Activated T-helper 1 cell treated with anti-CD3 and anti-CD28 coated beads, Interleukin-12 subunit alpha, Interleukin-12 subunit beta, Interleukin-2, Interleukin-4 antibody, amounts not matched to agents 30 ng/mL and 10 ng/mL and 1 ng/mL, durations not matched to agents 14 hours and 24 hours and 36 hours (primary cell): ENCODE data around the gene HOXA7. TPM values are rescaled to one million over a fixed set of nuclear protein-coding genes. Genes with fewer than 3 reads are reported as not detected.

Experiments used
- DNase-seq: peaks from one replicate; pipeline ENCODE4 v3.0.0; 2021; ENCODE audit warnings: low spot score
- H3K27ac Mint-ChIP-seq: one replicate; pipeline ENCODE4 v1.8.0; 2021; ENCODE audit warnings: mild to moderate bottlenecking, mixed read lengths
- H3K27me3 Mint-ChIP-seq: one replicate; pipeline ENCODE4 v1.8.0; 2022; ENCODE audit warnings: mild to moderate bottlenecking, moderate library complexity, mixed read lengths; ENCODE audit not compliant: insufficient read depth
- H3K36me3 Mint-ChIP-seq: one replicate; pipeline ENCODE4 v1.8.0; 2021; ENCODE audit warnings: low read depth, mixed read lengths
- H3K4me1 Mint-ChIP-seq: one replicate; pipeline ENCODE4 v1.8.0; 2021; ENCODE audit warnings: low read depth, mixed read lengths
- H3K4me3 Mint-ChIP-seq: one replicate; pipeline ENCODE4 v1.8.0; 2021; ENCODE audit warnings: mild to moderate bottlenecking, moderate library complexity, mixed read lengths
- H3K9me3 Mint-ChIP-seq: one replicate; pipeline ENCODE4 v1.8.0; 2021; ENCODE audit warnings: mixed read lengths
- intact Hi-C: fragments of 100-400 bp; cut with micrococcal nuclease; formaldehyde crosslinking; loops from one replicate; pipeline ENCODE4 v1.15.1; 2024
- total RNA-seq: library from RNA; stranded (reverse); gene quantifications from 2 replicates; pipeline ENCODE4 v1.2.3, GENCODE V29; 2022

HOXA7 gene
- total RNA-seq, 1 donor from 2014 or later = not detected

GRCh38 chr7:27161214-27161720 is 4.8 kb upstream of the HOXA7 start:
- DNase-seq = no peak
- no peaks in the 10 kb centered on the region for H3K9me3 Mint-ChIP-seq
- H3K27ac Mint-ChIP-seq = no peak overlapping the region
- peaks cover 13% of the 10 kb centered on the region for H3K4me1 Mint-ChIP-seq
- H3K27me3 Mint-ChIP-seq = peaks cover 79% of the 10 kb centered on the region
- no peaks in the 10 kb centered on the region for H3K36me3 Mint-ChIP-seq
- peak overlapping the region; percentile 31 for H3K4me3 Mint-ChIP-seq
- intact Hi-C loops = loop anchor here (1.0 to 2.0 kb wide), 10 partner anchors 8 to 1300 kb away; no protein-coding TSS in a partner anchor

DNA sequence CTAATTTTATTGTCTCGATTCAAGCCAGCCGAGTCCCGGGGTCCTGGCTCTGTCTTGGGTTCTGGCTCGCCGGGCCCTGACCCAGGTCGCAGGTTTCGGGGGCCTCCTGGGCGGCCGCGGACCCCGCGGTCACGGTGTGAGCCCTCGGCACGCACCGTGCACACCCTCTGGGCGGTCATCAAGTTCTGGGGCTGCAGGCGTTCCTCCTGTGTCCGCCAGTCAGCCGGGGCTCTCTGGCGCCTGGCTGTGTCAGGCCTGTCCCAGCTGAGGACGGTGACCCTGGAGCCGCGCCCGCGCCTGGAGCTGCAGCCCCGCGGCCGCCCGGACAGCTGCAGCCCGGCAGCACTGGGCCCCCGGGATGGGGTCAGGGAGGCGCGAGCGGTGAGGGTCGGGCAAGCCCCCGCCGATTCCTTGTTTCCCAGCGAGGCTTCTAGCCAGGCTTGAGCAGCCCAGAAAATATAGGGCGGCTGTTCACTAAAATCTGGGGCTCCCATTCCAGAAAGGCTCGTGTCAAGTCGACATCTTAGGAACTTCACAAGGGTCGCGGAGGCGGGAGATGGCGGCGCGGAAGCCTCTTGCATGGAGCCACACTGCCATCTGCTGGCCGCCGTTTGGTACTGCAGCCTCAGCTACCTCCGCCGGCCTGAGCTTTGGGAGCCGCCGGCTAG is 4.2 kb upstream of the HOXA7 start:
- Mint-ChIP-seq H3K9me3 (no peaks in the 10 kb centered on the region), H3K4me3 (peak overlapping the region; percentile 37), H3K36me3 (no peaks in the 10 kb centered on the region), H3K27me3 (peaks cover 77% of the 10 kb centered on the region), H3K4me1 (peaks cover 11% of the 10 kb centered on the region), H3K27ac (no peak overlapping the region)
- intact Hi-C loops = loop anchor here (1.0 to 2.0 kb wide), 10 partner anchors 7 to 1300 kb away; no protein-coding TSS in a partner anchor
- peak; percentile 63 for DNase-seq

- Mint-ChIP-seq H3K4me3 (peak overlapping the region; percentile 37), H3K27me3 (peaks cover 78% of the 10 kb centered on the region), H3K27ac (no peak overlapping the region), H3K9me3 (no peaks in the 10 kb centered on the region), H3K36me3 (no peaks in the 10 kb centered on the region), H3K4me1 (peaks cover 9% of the 10 kb centered on the region)
- intact Hi-C loops = loop anchor here (2.0 kb wide), 3 partner anchors 39 to 1299 kb away; no protein-coding TSS in a partner anchor
- DNase-seq = no peak
These were observed 3.7 kb upstream of the HOXA7 start for GRCh38 chr7:27160145-27160545.

DNA sequence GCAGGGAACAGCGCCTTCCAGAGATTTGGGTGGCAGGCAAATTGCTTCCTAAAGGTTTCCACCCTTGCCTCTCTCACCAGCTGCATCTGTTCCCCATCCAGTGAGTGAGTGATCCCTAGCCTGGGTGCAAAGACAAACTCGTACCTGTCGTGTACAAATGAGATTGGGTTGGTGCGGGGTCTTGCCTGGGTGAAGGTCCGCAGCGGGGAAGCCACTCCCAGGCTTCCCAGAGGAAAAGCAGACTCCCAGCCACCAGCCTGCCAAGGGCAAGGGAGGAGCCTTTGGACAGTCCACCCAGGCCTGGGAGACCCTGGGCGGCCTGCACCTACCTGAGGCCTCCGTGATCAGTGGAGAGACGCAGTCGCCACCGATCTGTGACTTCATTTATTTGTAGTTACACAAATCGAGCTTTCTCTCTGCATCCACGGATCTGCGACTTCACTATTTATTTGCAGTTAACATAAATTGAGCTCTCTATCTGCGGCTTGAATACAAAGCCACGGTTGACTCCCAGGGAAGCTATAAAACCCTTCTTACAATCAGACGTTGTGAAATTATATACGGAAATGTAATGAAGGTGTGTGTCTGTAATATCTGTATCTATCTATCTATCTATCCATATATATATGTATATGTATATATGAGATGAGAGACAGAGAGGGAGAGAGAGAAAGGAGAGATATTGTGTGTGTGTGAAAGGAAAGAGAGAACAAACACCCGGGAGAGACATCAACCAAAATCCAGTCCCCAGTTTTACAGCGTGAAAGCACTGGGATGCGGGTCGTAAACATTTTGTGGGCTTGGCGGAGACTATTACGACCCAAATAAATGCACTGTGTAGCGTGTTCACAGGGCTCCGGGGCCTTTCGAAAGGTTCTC is 3.0 kb upstream of the HOXA7 start:
- Mint-ChIP-seq H3K27ac (no peak overlapping the region), H3K4me1 (peaks cover 15% of the 10 kb centered on the region), H3K36me3 (no peaks in the 10 kb centered on the region), H3K9me3 (no peaks in the 10 kb centered on the region), H3K4me3 (peak overlapping the region; percentile 63), H3K27me3 (peaks cover 82% of the 10 kb centered on the region)
- DNase-seq = no peak
- intact Hi-C loops = loop anchor here (2.0 kb wide), 4 partner anchors 25 to 1299 kb away; partner anchors contain the start of gene HOXA11

DNA sequence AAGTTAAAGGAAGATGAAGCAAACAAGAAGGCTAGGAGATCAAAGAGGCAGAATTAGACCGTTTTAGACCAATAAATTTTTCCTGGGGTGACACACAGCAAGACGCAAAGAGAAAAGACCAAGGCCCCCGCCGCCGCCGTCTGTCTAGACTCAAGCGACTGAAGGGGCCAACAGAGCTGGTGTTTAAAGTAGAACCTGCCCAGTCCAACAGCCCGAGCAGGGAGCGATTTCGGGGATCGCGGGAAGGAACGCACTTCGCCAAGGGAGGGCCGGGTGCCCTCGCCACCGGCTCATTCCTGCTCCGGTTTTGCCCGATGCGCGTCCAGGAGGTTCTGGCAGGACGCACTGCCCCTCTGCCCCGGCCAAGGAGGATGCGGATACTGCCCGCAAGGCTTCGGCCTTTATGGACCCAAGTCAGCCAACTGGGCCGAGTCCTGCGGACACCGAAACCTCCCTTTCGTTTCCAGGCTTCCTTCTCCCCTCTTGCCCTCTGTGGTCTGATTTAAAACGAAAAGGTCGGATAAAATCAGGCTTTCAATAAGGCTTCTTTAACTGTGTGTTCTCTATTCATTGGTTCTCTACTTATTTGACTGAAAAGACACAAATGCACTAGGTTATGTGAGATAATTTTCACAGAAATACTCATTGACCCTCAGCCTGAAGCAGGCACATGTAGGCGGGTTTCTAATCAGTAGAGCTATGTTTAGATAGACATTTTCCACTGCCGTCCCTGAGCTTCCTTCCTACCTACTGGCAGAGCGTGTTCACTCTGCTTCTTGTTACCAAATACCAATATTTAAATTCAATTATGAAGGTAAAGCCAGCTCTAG is 2.2 kb upstream of the HOXA7 start:
- H3K27ac Mint-ChIP-seq = peak overlapping the region; percentile 61
- no peak overlapping the region for H3K4me3 Mint-ChIP-seq
- H3K9me3 Mint-ChIP-seq = no peaks in the 10 kb centered on the region
- DNase-seq = no peak
- H3K27me3 Mint-ChIP-seq = peaks cover 83% of the 10 kb centered on the region
- intact Hi-C loops = loop anchor here (2.0 kb wide), 1 partner anchor 26 kb away; the partner anchor contains the start of gene HOXA11
- peaks cover 17% of the 10 kb centered on the region for H3K4me1 Mint-ChIP-seq
- H3K36me3 Mint-ChIP-seq = no peaks in the 10 kb centered on the region

DNA sequence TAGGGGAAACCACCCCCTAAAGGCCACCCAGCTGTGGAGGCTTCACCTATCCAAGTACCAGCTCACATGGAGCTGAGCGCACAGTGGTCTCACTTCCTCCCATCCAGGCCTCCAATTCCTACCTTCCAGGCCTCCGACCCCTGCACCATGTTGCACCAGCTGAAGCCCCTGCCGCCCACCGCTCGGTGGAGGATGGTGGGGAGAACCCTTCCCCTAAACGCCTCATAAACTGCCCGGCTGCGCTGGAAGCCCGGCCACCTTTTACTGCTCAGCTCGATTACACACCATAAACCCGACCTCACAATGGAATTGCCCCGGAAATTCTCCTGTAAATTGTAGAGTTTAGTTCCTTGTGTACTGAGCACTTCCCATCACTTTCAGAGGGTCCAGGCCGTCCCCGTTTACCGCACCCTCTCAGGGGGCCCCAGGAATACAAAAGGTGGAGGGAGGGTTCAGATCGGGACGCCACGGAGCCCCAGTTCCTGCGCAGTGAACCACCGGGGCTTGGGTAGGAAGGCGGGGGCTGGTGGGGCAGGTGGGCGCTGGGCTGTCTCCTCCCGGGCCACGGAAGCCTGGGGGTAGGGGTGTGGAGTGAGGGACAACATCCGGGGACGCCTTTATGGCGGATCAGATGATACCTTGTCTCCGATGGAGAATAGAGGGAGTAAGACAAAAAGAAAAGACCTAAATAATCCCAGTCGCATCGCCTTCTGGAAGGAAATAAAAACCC is 1.4 kb upstream of the HOXA7 start:
- no peak for DNase-seq
- Mint-ChIP-seq H3K27ac (peak overlapping the region; percentile 73), H3K4me3 (no peak overlapping the region), H3K4me1 (peaks cover 17% of the 10 kb centered on the region), H3K9me3 (no peaks in the 10 kb centered on the region), H3K36me3 (no peaks in the 10 kb centered on the region), H3K27me3 (peaks cover 82% of the 10 kb centered on the region)
- intact Hi-C loops = loop anchor here (2.0 kb wide), 2 partner anchors 15 to 27 kb away; partner anchors contain the start of gene HOXA11

DNA sequence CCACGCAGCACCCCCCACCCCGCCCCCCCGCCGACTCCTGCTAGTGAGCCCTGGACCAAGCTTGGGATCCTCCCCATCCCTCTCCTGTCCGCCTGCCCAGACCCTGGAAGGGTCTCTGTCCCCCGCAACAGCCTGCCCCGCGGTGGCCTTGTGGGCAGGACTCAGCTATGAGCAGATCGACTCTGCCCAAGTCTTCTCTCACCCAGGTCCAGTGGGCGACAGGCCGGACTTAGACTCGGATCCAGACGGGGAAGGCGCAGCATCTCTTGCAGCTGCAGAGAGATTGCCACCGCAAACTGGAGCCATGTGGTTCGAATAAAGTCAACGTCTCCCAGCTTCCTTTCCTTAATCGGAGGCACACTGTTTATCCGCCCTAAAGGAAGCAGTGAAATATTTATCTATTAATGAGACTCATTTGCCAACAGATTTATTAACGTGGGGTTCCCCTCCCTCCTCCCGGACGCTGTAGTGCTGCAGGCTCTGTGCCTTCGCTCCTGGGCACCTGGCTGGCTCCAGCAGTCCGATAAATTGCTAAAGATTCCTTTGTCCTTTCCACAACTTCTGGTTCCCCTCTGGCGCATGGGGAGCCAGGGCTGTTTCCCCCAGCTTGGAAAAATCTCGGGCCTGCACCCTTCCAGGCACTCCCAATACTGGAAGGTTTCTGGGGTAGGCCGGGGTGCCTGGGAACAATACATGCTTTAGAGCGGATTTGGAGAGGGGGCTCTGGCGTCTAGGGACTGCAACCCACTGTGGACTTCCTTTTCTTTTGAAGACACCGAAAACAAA is 634 bp upstream of the HOXA7 start:
- Mint-ChIP-seq H3K9me3 (no peaks in the 10 kb centered on the region), H3K27me3 (peaks cover 80% of the 10 kb centered on the region), H3K4me1 (peaks cover 17% of the 10 kb centered on the region), H3K27ac (peak overlapping the region; percentile 81), H3K36me3 (no peaks in the 10 kb centered on the region), H3K4me3 (no peak overlapping the region)
- intact Hi-C loops = loop anchor here (2.0 kb wide), 1 partner anchor 16 kb away; no protein-coding TSS in a partner anchor
- DNase-seq = no peak

GRCh38 chr7:27155816-27156507 is 513 bp downstream of the HOXA7 start:
- H3K27me3 Mint-ChIP-seq = peaks cover 81% of the 10 kb centered on the region
- H3K4me1 Mint-ChIP-seq = peaks cover 26% of the 10 kb centered on the region
- DNase-seq = no peak
- H3K27ac Mint-ChIP-seq = no peak overlapping the region
- H3K4me3 Mint-ChIP-seq = no peak overlapping the region
- no peaks in the 10 kb centered on the region for H3K9me3 Mint-ChIP-seq
- H3K36me3 Mint-ChIP-seq = no peaks in the 10 kb centered on the region
- intact Hi-C loops = loop anchor here (2.0 kb wide), 1 partner anchor 17 kb away; no protein-coding TSS in a partner anchor

DNA sequence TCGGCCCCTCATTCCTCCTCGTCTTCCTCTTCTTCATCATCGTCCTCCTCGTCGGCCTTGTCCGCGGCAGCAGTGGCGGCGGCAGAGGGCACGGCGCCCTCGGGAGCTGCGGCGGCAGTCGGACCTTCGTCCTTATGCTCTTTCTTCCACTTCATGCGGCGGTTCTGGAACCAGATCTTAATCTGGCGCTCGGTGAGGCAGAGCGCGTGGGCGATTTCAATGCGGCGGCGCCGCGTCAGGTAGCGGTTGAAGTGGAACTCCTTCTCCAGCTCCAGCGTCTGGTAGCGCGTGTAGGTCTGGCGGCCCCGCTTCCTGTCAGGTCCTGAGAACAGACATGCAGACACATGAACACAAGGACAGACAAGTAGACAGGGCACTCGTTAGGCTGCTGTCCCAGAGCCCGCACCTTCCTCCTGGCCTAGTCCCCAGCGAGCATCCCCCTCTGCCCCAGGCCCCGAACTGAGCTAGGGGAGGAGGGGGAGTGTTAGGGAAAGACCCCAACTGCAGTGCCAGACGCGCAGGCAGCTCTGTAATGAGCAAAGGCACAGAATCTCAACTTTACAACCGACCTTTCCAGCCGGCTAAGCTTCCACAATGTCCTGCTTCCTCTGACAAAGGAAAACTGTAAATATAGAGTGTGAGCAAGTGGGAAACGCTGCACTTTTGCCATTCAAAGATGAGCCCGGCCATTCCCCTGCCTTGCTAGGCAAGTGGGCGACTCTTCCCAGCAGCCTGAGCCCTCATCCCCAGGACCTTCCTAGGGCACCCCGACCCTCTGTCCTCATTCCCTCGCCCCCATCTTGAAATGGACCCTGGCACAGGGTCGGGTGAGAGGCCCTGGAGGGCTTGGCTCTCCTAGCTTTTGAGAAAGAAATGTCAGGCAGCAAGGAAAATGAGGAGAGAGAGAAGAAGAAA is 1.3 kb downstream of the HOXA7 start:
- intact Hi-C loops = loop anchor here (5.0 kb wide), 1 partner anchor 58 kb away; the partner anchor contains the start of gene HOXA1
- Mint-ChIP-seq H3K27me3 (peaks cover 84% of the 10 kb centered on the region), H3K4me3 (peak overlapping the region; percentile 54), H3K4me1 (peaks cover 25% of the 10 kb centered on the region), H3K27ac (peak overlapping the region; percentile 68), H3K36me3 (no peaks in the 10 kb centered on the region), H3K9me3 (no peaks in the 10 kb centered on the region)
- no peak for DNase-seq

- H3K4me1 Mint-ChIP-seq = peaks cover 18% of the 10 kb centered on the region
- no peaks in the 10 kb centered on the region for H3K36me3 Mint-ChIP-seq
- DNase-seq = no peak
- H3K9me3 Mint-ChIP-seq = no peaks in the 10 kb centered on the region
- H3K27ac Mint-ChIP-seq = no peak overlapping the region
- H3K27me3 Mint-ChIP-seq = peaks cover 85% of the 10 kb centered on the region
- no peak overlapping the region for H3K4me3 Mint-ChIP-seq
- intact Hi-C loops = loop anchor here (5.0 kb wide), 1 partner anchor 57 kb away; the partner anchor contains the start of gene HOXA1
These were observed 2.1 kb downstream of the HOXA7 start for GRCh38 chr7:27154369-27154768.
